GM23248 (cell line): ENCODE data around the gene H3-3A.

Experiments
- EZH2 ChIP-seq: fragments of 200-600 bp; sonication (generic); IDR thresholded peaks from 2 replicates; pipeline ENCODE4 v1.6.1; 2018; ENCODE audit warnings: antibody characterized with exemption, mild to moderate bottlenecking; ENCODE audit not compliant: insufficient read depth, poor library complexity, severe bottlenecking
- EZH2phosphoT487 ChIP-seq: fragments of 200-600 bp; sonication (generic); IDR thresholded peaks from 2 replicates; pipeline ENCODE4 v1.6.1; 2018; ENCODE audit warnings: antibody characterized with exemption, moderate library complexity, mild to moderate bottlenecking, low read depth; ENCODE audit not compliant: insufficient read depth

DNA sequence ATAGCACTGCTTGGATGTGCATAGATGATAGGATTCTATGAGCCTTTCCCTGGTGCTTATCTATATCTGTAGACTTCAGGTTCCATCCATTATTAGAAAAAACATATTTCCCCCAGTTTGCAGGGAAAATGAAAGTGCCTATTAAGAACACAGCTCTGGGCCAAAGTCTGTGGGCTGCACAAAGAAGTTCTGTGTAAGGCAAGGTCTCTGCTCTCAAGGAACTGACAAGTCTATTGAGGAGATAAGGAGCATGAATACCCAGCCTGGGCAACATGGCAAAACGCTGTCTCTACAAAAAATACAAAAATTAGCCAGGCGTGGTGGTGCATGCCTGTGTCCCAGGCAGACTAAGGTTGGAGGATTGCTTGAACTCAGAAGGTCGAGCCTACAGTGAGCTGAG lies 41.1 kb upstream of the H3-3A start:
- TF ChIP-seq EZH2phosphoT487 (no peak), EZH2 (no peak)
